Hematopoietic multipotent progenitor cell treated with erythropoietin and hydrocortisone succinate and interleukin-3 and kit ligand, for 6 days (in vitro differentiated cells): ENCODE results near the gene LPAR3.
"Not testable (repeated sequence)": the region's sequence is repeated elsewhere in the genome, so short reads cannot be mapped to it uniquely, and the experiment has no call there.

Experiments used
- DNase-seq: peaks from one replicate; pipeline ENCODE4 v3.0.0-alpha.2; 2015

LPAR3 gene

GRCh38 chr1:84892705-84893618, at the start of gene LPAR3:
Gene LPAR3 (minus strand): TSS chr1:84893206. CDS start chr1:84866120, 27,086 bp downstream.
- DNase-seq = peak; percentile 27

- no peak for DNase-seq
These were observed 48.8 kb upstream of the LPAR3 start for GRCh38 chr1:84941843-84942242.

GRCh38 chr1:84940481-84940880, 47.5 kb upstream of the LPAR3 start:
- DNase-seq = no peak

- DNase-seq = no peak
These were observed 46.8 kb upstream of the LPAR3 start for GRCh38 chr1:84939761-84940160.

- DNase-seq = no peak
These were observed 46.1 kb upstream of the LPAR3 start for GRCh38 chr1:84939151-84939550.

- DNase-seq = peak; percentile 85
These were observed 43.3 kb upstream of the LPAR3 start for GRCh38 chr1:84936116-84936810.

- no peak for DNase-seq
These were observed 40.1 kb upstream of the LPAR3 start for GRCh38 chr1:84933011-84933611.

- DNase-seq = no peak
These were observed 37.8 kb upstream of the LPAR3 start for GRCh38 chr1:84930831-84931230.

- DNase-seq = no peak
These were observed 37.3 kb upstream of the LPAR3 start for GRCh38 chr1:84930329-84930728.

- DNase-seq = no peak
These were observed 36.6 kb upstream of the LPAR3 start for GRCh38 chr1:84929581-84929980.

GRCh38 chr1:84928979-84929378, 36.0 kb upstream of the LPAR3 start:
- no peak for DNase-seq

- DNase-seq = no peak
These were observed 30.3 kb upstream of the LPAR3 start for GRCh38 chr1:84923317-84923716.

GRCh38 chr1:84920159-84920558, 27.2 kb upstream of the LPAR3 start:
- no peak for DNase-seq

GRCh38 chr1:84919461-84919970, 26.5 kb upstream of the LPAR3 start:
- DNase-seq = no peak

GRCh38 chr1:84918726-84919336, 25.8 kb upstream of the LPAR3 start:
- DNase-seq = no peak

- DNase-seq = no peak
These were observed 23.9 kb upstream of the LPAR3 start for GRCh38 chr1:84916897-84917296.

- no peak for DNase-seq
These were observed 20.5 kb upstream of the LPAR3 start for GRCh38 chr1:84913555-84913892.

- no peak for DNase-seq
These were observed 19.9 kb upstream of the LPAR3 start for GRCh38 chr1:84912726-84913554.

- DNase-seq = not testable (repeated sequence)
These were observed 15.9 kb upstream of the LPAR3 start for GRCh38 chr1:84908746-84909464.

GRCh38 chr1:84907095-84907827, 14.3 kb upstream of the LPAR3 start:
- DNase-seq = no peak

GRCh38 chr1:84902727-84903126, 9.7 kb upstream of the LPAR3 start:
- DNase-seq = not testable (repeated sequence)
